IMR-90 (cell line): ENCODE measurements around the gene RCOR3. TPM values are rescaled to one million over a fixed set of nuclear protein-coding genes. Genes with fewer than 3 reads are reported as not detected.

Experiments used
- ATAC-seq: fragments of 200-7000 bp; cut with Tn5 transposase; 2 replicates; pipeline ENCODE4 v1.9.1; 2020; ENCODE audit warnings: low read depth, mild to moderate bottlenecking, moderate library complexity
- BruUV-seq: library from RNA; stranded (reverse); fragments of 400-500 nt; replicated peaks from 2 replicates; lab custom pipeline; 2021; lab: Mats Ljungman, UMichigan
- CTCF ChIA-PET: fragments of 300-600 bp; formaldehyde crosslinking; extraction: SDS; loops from one replicate; lab custom pipeline; 2021; ENCODE audit warnings: antibody characterized with exemption; lab: Yijun Ruan, JAX
- POLR2A ChIA-PET: fragments of 300-600 bp; sonication (Branson Sonifier 250); formaldehyde crosslinking; loops from one replicate; lab custom pipeline; 2022; ENCODE audit warnings: antibody characterized with exemption; ENCODE audit not compliant: unreplicated experiment; lab: Charles Lee
- DNase-seq: peaks from one replicate; pipeline ENCODE4 v3.0.0; 2013
- H2AFZ ChIP-seq: replicated peaks from 2 replicates; pipeline ENCODE3; 2013; ENCODE audit warnings: low read length, mild to moderate bottlenecking; ENCODE audit not compliant: poor library complexity
- H2AK5ac ChIP-seq: 2 replicates; pipeline ENCODE4 v1.6.1; 2013; ENCODE audit warnings: low read depth, low read length, inconsistent platforms
- H2AK9ac ChIP-seq: replicated peaks from 2 replicates; pipeline ENCODE3; 2013; ENCODE audit warnings: mild to moderate bottlenecking, low read depth, low read length, moderate library complexity; ENCODE audit not compliant: poor library complexity
- H2BK120ac ChIP-seq: 2 replicates; pipeline ENCODE4 v1.6.1; 2013; ENCODE audit warnings: low read depth, low read length, inconsistent platforms
- H2BK15ac ChIP-seq: 3 replicates; pipeline ENCODE4 v1.6.1; 2013; ENCODE audit warnings: low read depth, low read length, inconsistent platforms
- H2BK20ac ChIP-seq: 2 replicates; pipeline ENCODE4 v1.6.1; 2013; ENCODE audit warnings: low read depth, mild to moderate bottlenecking, inconsistent platforms, low read length, moderate library complexity
- H2BK5ac ChIP-seq: 2 replicates; pipeline ENCODE4 v1.6.1; 2013; ENCODE audit warnings: mild to moderate bottlenecking, low read depth, low read length, inconsistent platforms; ENCODE audit not compliant: poor library complexity, severe bottlenecking
- H3K14ac ChIP-seq: replicated peaks from 2 replicates; pipeline ENCODE4 v1.6.1; 2013; ENCODE audit warnings: low read depth, low read length, inconsistent platforms
- H3K18ac ChIP-seq: 2 replicates; pipeline ENCODE4 v1.6.1; 2013; ENCODE audit warnings: low read depth, low read length, control low read depth
- H3K23ac ChIP-seq: 2 replicates; pipeline ENCODE4 v1.6.1; 2013; ENCODE audit warnings: low read depth, low read length, inconsistent platforms
- H3K27ac ChIP-seq: 2 replicates; pipeline ENCODE4 v1.5.1; 2013; ENCODE audit warnings: mild to moderate bottlenecking, control low read depth, low read length; ENCODE audit not compliant: insufficient read depth
- H3K27me3 ChIP-seq: 2 replicates; pipeline ENCODE4 v1.6.1; 2013; ENCODE audit warnings: low read length; ENCODE audit not compliant: control insufficient read depth, insufficient read depth
- H3K36me3 ChIP-seq: 2 replicates; pipeline ENCODE4 v1.6.1; 2013; ENCODE audit warnings: low read length, mixed read lengths; ENCODE audit not compliant: control insufficient read depth, insufficient read depth
- H3K4ac ChIP-seq: 2 replicates; pipeline ENCODE4 v1.6.1; 2013; ENCODE audit warnings: low read depth, low read length, inconsistent platforms
- H3K4me1 ChIP-seq: 2 replicates; pipeline ENCODE4 v1.6.1; 2013; ENCODE audit warnings: low read length, mixed read lengths; ENCODE audit not compliant: control insufficient read depth, insufficient read depth
- H3K4me2 ChIP-seq: 2 replicates; pipeline ENCODE4 v1.6.1; 2013; ENCODE audit warnings: low read depth, mild to moderate bottlenecking, control low read depth, low read length, moderate library complexity
- H3K4me3 ChIP-seq: 2 replicates; pipeline ENCODE4 v1.5.1; 2013; ENCODE audit warnings: low read depth, mild to moderate bottlenecking, control low read depth, low read length, moderate library complexity; ENCODE audit not compliant: insufficient read depth
- H3K56ac ChIP-seq: 2 replicates; pipeline ENCODE4 v1.6.1; 2013; ENCODE audit warnings: low read length, inconsistent platforms; ENCODE audit not compliant: insufficient read depth; ENCODE audit errors: extremely low read depth
- H3K79me1 ChIP-seq, 2 experiments: 2 replicates each; pipeline ENCODE4 v1.6.1; 2013; ENCODE audit warnings: low read length in 2 of 2, inconsistent platforms in 1 of 2, low read depth in 1 of 2
- H3K9ac ChIP-seq: 2 replicates; pipeline ENCODE4 v1.6.1; 2013; ENCODE audit warnings: low read depth, low read length, control low read depth
- H3K9me1 ChIP-seq: 2 replicates; pipeline ENCODE4 v1.6.1; 2013; ENCODE audit warnings: low read length, inconsistent platforms; ENCODE audit not compliant: insufficient read depth
- H3K9me3 ChIP-seq: 2 replicates; pipeline ENCODE4 v1.6.1; 2013; ENCODE audit warnings: low read length; ENCODE audit not compliant: control insufficient read depth, insufficient read depth
- H4K20me1 ChIP-seq: 2 replicates; pipeline ENCODE4 v1.6.1; 2013; ENCODE audit warnings: low read length, inconsistent platforms; ENCODE audit not compliant: insufficient read depth
- H4K5ac ChIP-seq: 2 replicates; pipeline ENCODE4 v1.6.1; 2013; ENCODE audit warnings: mild to moderate bottlenecking, low read depth, low read length, control low read depth
- H4K8ac ChIP-seq, 2 experiments: 2 replicates each; pipeline ENCODE4 v1.6.1; 2013; ENCODE audit warnings: low read depth in 2 of 2, low read length in 2 of 2, control low read depth in 1 of 2, inconsistent platforms in 1 of 2
- H4K91ac ChIP-seq: 2 replicates; pipeline ENCODE4 v1.6.1; 2013; ENCODE audit warnings: low read depth, low read length, inconsistent platforms; ENCODE audit not compliant: insufficient read depth
- BHLHE40 ChIP-seq: fragments of 150-350 bp; IDR thresholded peaks from 2 replicates; pipeline ENCODE4 v1.6.1; 2016; ENCODE audit warnings: mild to moderate bottlenecking, low read depth, low read length
- CEBPB ChIP-seq: IDR thresholded peaks from 2 replicates; pipeline ENCODE4 v1.6.1; 2012; ENCODE audit warnings: low read depth, low read length, improper control_type of control experiment
- FOS ChIP-seq: fragments of 150-350 bp; IDR thresholded peaks from 2 replicates; pipeline ENCODE4 v1.6.1; 2016; ENCODE audit warnings: low read depth, low read length
- RAD21 ChIP-seq: IDR thresholded peaks from 2 replicates; pipeline ENCODE4 v1.6.1; 2012; ENCODE audit warnings: low read length, improper control_type of control experiment
- RCOR1 ChIP-seq: IDR thresholded peaks from 2 replicates; pipeline ENCODE4 v1.6.1; 2012; ENCODE audit warnings: mild to moderate bottlenecking, low read length, improper control_type of control experiment; ENCODE audit not compliant: insufficient replicate concordance
- SMC3 ChIP-seq: fragments of 150-350 bp; IDR thresholded peaks from 2 replicates; pipeline ENCODE4 v1.6.1; 2016; ENCODE audit warnings: low read depth, mild to moderate bottlenecking, antibody characterized with exemption, low read length, moderate library complexity
- USF2 ChIP-seq: fragments of 150-350 bp; IDR thresholded peaks from 2 replicates; pipeline ENCODE4 v1.6.1; 2017; ENCODE audit warnings: mild to moderate bottlenecking, antibody characterized with exemption, low read length, low read depth
- WGBS, 2 experiments: methylation state at CpG; one replicate each; pipeline versions ENCODE4 v1.1.5 to v1.1.7; 2013; ENCODE audit warnings: missing lambda C conversion rate in 2 of 2; ENCODE audit not compliant: insufficient read length in 1 of 2; ENCODE audit errors: extremely low coverage in 2 of 2; 5-methylcytosine and 5-hydroxymethylcytosine counted together
- dilution Hi-C: fragments of 300-500 bp; cut with HindIII; formaldehyde crosslinking; loops from one replicate; pipeline ENCODE4 v1.14.3; 2018; ENCODE audit warnings: low sequenced_read_pairs; ENCODE audit not compliant: unreplicated experiment
- in situ Hi-C: fragments of 300-500 bp; cut with MboI; formaldehyde crosslinking; loops from 3 replicates; pipeline ENCODE4 v1.14.3; 2019; ENCODE audit warnings: low sequenced_read_pairs, inconsistent platforms, mixed read lengths
- intact Hi-C: fragments of 100-400 bp; cut with micrococcal nuclease; formaldehyde crosslinking; loops from 2 replicates; pipeline ENCODE4 v1.10.0; 2022
- polyA plus RNA-seq, 3 experiments: library from polyadenylated mRNA; depleted of rRNA; stranded (reverse); fragments of >200 nt; gene quantifications; 2 replicates each; pipeline ENCODE4 v1.2.3, GENCODE V29; 2012; ENCODE audit warnings: low replicate concordance in 1 of 3
- total RNA-seq: library from RNA; depleted of rRNA; stranded (reverse); fragments of >200 nt; gene quantifications from 2 replicates; pipeline ENCODE4 v1.2.3, GENCODE V29; 2012

The RCOR3 gene
- total and polyA plus RNA-seq, 2 of the 4 experiments (the other 2 are of a cell fraction), result 8.1 to 16.4 TPM

- no peak for TF ChIP-seq RCOR1
Observed at GRCh38 chr1:211324992-211325775, 66.0 kb downstream of the RCOR3 start (continued).

- Histone ChIP-seq H3K9ac (peak overlapping the region; percentile 91), H2AK5ac (peak overlapping the region; percentile 52), H3K4me3 (peak overlapping the region; percentile 58), H3K4me2 (peak overlapping the region; percentile 93), H3K56ac (peak overlapping the region; percentile 91), H2BK5ac (peak overlapping the region; percentile 37), H3K23ac (peak overlapping the region; percentile 98), H3K27ac (peak overlapping the region; percentile 66), H4K91ac (peak overlapping the region; percentile 67), H2BK120ac (peak overlapping the region; percentile 92), H3K14ac (peak overlapping the region; percentile 99), H2BK20ac (no peak overlapping the region; the same call in 1 of the 2 replicates), H3K4ac (peak overlapping the region; percentile 98), H3K9me1 (peaks cover 28% of the 10 kb centered on the region), H3K18ac (peak overlapping the region; percentile 78), H2BK15ac (peak overlapping the region; percentile 50; the same call in 2 of the 3 replicates), H3K9me3 (no peaks in the 10 kb centered on the region), H3K36me3 (no peaks in the 10 kb centered on the region), H4K5ac (peak overlapping the region; percentile 86), H2AK9ac (peak overlapping the region; percentile 76), H4K20me1 (peaks cover 30% of the 10 kb centered on the region), H3K27me3 (no peaks in the 10 kb centered on the region), H2AFZ (peak overlapping the region; percentile 97), H4K8ac (peak overlapping the region; percentile 60 to 92), H3K4me1 (peaks cover 9% of the 10 kb centered on the region), H3K79me1 (peaks cover 27 to 47% of the 10 kb centered on the region in 2 experiments)
- in situ Hi-C loops, result loop anchor here (5.0 to 10.0 kb wide), 2 partner anchors 149 to 186 kb away; no protein-coding TSS in a partner anchor
- POLR2A ChIA-PET, result no interaction called here
- intact Hi-C loops, result loop anchor here (2.0 kb wide), 1 partner anchor 57 kb away; no protein-coding TSS in a partner anchor
- DNase-seq (no peak), ATAC-seq (no peak)
- no TSS peak for BruUV-seq
- TF ChIP-seq CEBPB (no peak), RCOR1 (no peak), SMC3 (no peak), BHLHE40 (no peak), FOS (no peak), USF2 (no peak), RAD21 (no peak)
- CTCF ChIA-PET, result no interaction called here
- dilution Hi-C loops, result no loop called here
- WGBS, 2 experiments, result 80 to 100% methylated on average over 1 of the region's 8 CpGs
Observed at GRCh38 chr1:211326140-211326527, 67.0 kb downstream of the RCOR3 start.
